Dedifferentiated amniotic fluid mesenchymal stem cell (primary cell): Measurements from ENCODE around the gene ACAP1.
A peak's percentile ranks its signal among the peaks of the same experiment; 100 is the strongest.

ENCODE experiments used
- DNase-seq: peaks from one replicate; pipeline ENCODE4 v3.0.0-alpha.2; 2016; ENCODE audit errors: extremely low spot score

Gene ACAP1

GRCh38 chr17:7336240-7337175, at the start of gene ACAP1:
Gene ACAP1, plus strand, starts transcription at chr17:7336529. Its CDS starts 206 bp downstream, at chr17:7336735.
- DNase-seq: no peak

- no peak for DNase-seq
Observed at GRCh38 chr17:7289256-7290032, 46.9 kb upstream of the ACAP1 start.

DNA sequence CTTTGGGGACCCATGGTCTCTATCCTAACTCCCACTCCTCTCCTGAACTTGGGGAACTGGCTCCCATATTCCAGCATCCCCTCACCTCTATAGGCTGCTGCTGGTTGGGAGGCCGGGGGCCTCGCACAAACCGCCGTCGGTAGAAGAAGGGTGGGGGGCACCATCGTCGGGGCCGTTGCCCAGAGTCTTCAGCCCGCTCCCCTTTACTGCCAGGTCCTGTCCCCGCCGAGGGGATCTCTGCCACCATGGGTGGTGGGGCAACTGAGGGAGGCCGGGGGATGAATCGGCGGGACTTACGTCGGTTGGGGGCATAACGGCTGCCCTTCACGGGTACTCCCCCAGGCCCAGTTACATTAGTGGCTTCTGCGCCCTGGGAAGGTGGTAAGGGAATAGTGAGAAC, 46.2 kb upstream of the ACAP1 start:
- DNase-seq: no peak

DNA sequence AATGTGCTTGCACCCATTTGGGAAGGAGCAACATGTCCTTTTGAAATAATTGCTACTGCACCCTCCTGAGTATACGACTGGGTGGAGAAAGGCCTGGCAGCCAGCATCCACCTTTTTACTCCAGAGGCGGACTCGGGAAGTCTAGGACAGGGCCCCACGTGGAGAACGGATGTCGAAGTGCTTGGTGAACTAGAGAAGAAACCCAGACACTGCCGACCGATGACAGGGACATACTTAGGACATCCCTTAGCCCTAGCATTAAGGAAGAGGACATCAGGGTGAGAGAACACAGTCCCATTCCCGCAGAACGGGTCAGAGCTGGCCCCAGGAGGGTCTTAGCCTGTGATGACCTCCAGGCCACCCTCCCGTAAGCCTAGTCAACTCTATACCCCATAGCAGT, 45.6 kb upstream of the ACAP1 start:
- DNase-seq: no peak

GRCh38 chr17:7292194-7292593, 44.1 kb upstream of the ACAP1 start:
- DNase-seq: no peak

DNA sequence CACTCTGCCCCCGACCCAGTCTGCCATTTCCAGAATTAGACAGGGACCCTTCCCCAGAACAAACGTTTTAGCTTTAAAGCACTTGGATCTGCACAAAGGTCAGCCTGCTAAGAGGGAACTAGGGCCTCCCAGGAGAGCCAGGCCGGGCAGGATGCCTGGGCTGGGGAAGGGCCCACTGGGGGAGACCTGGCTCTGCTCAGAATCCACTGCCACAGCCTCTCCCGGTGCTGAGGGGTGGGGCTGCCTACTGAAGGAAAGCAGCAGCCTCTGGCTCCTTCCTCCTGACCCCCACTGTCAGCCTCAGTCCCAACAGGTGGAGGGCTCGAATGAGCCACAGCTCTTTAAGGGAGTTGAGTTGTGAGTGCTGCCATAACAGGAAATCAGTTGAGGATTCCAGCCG, 43.6 kb upstream of the ACAP1 start:
- no peak for DNase-seq

- no peak for DNase-seq
Observed at GRCh38 chr17:7293159-7293558, 43.2 kb upstream of the ACAP1 start.

- DNase-seq: no peak
Observed at GRCh38 chr17:7293816-7294613, 42.3 kb upstream of the ACAP1 start.

GRCh38 chr17:7294614-7295153, 41.6 kb upstream of the ACAP1 start, which contains the start of gene YBX2:
Gene YBX2, minus strand, starts transcription at chr17:7294639. Its CDS starts 139 bp downstream, at chr17:7294500.
- no peak for DNase-seq

DNA sequence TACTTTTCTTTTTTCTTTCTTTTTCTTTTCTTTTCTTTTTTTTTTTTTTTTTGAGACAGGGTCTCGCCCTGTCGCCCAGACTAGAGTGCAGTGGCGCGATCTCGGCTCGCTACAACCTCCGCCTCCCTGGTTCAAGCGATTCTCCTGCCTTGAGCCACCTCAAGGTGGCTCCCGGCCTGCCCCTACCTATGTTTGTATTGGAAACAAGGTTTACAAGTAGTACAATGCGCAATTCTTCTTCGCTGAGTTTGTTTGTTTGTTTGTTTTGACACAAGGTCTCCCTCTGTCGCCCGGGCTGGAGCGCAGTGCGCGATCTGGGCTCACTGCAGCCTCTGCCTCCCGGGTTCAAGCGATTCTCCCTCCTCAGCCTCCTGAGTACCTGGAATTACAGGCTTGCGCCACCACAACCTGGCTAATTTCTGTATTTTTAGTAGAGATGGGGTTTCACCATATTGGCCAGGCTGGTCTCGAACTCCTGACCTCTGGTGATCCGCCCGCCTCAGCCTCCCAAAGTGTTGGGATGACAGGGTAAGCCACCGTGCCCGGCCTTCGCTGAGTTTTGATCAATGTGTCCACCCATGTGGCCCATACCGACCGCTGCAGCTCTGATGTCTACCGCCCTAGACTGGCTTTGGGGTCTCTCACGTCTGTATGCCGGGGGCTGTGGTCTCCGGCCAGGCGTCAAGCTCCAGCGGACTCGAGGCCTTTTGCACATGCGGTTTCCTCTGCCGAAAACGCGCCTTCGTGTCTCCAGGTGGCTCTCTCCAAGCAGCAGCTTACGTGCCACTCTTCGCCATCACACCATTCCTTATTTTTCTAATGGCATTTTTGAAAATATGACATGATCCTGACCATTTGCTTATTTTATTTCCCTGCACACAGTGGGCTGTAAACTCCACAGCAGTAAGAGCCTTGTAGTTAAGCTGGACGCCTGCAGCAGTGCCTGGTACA, 40.8 kb upstream of the ACAP1 start:
- DNase-seq: no peak

- peak; percentile 62 for DNase-seq
Observed at GRCh38 chr17:7296189-7296861, 40.0 kb upstream of the ACAP1 start.

GRCh38 chr17:7304179-7304578, 32.1 kb upstream of the ACAP1 start:
- DNase-seq: no peak

GRCh38 chr17:7306911-7307685, 29.2 kb upstream of the ACAP1 start, which contains the start of gene EIF5A:
Gene EIF5A, plus strand, starts transcription at chr17:7307628. Its CDS starts 2,008 bp downstream, at chr17:7309636.
- peak; percentile 100 for DNase-seq

- DNase-seq: no peak
Observed at GRCh38 chr17:7307686-7308624, 28.4 kb upstream of the ACAP1 start.

DNA sequence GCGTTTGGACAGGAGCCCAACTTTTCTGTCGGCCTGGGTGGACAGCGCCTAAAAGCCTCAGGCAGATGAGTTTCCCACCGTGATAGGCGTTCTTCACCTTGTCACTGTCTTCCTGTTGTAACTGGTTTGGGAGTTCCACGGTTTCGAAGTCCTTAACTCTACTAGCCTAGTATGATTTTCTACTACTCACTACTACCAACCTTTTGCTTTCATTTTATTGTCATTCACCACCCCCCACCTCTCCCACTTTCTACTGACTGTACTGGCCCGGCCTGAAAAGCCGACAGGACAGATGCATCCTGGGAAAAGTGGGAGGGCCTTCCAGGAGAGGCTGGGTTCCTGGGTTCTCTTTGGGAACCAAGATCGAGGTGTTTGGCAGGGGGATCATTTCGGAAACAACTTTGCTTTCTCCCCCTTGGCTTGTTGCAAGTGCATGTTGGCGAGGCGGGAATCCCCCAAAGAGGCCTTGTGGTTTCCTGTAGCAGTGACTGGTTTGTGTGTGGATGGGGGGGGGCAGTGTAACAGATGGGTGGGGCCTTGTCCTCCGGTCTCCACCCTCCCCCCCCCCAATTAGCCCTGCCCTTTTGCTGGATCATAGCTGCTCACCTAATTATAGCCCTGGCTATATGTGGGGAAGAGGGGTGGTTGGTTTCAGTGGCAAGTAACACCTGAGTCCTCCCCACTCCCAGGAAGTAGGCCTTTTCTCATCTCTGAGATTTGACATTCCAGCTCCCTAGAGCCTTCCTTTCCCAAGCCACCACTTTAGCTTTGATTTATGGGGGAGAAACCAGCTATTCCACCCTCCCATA, 27.5 kb upstream of the ACAP1 start:
- DNase-seq: peak; percentile 81

DNA sequence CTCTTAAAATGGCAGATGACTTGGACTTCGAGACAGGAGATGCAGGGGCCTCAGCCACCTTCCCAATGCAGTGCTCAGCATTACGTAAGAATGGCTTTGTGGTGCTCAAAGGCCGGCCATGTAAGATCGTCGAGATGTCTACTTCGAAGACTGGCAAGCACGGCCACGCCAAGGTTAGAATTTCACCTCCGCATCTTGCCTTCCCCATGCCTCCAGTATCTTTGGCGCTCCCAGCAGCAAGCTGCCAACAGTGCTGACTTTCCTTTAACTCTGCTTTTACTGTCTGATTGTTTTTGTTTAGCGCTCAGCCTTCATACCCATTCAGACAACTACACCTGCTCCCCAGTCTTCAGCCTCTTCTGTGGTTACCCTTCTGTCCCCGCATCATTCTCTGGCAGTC, 26.7 kb upstream of the ACAP1 start:
- DNase-seq: no peak

- DNase-seq: no peak
Observed at GRCh38 chr17:7311110-7311705, 25.1 kb upstream of the ACAP1 start.
